ENCODE data around the gene SHF. TPM values are rescaled to one million over a fixed set of nuclear protein-coding genes. Genes with fewer than 3 reads are reported as not detected.

The SHF gene
- total RNA-seq, 4 donors from 2014 or later = 5.8 to 20.6 (median 11.2) TPM

DNA sequence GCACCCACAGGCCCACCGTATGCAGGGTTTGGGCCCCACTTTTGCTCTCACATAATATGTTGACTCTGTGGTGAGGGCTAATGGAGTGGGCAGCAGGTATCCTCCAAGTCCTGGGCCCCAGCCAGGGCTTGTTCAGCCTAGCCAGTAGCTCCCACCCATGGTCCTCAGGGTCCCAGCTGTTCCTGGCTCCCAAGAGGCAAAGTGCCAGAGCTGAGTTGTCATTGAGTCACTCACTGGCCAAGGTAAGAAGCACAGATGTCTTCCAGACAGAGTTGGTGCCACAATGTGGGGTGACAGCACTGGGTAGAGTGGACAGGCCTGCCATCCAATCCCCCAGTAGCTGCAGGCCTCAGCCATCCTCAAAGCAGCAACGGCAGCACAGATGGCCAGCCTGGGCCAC lies 4.3 kb downstream of the SHF start:
- no peaks in the 10 kb centered on the region for H3K27me3 ChIP-seq
- H3K27ac ChIP-seq = no peak overlapping the region
- no peak for DNase-seq
- peaks cover 0 to 35% (median 4%) of the 10 kb centered on the region in 4 donors for H3K4me1 ChIP-seq
- H3K36me3 ChIP-seq = no peaks in the 10 kb centered on the region
- H3K4me3 ChIP-seq = no peak overlapping the region
- no peak for TF ChIP-seq CTCF (IDR thresholded peaks at IDR 0.05)
- TF ChIP-seq POLR2A (IDR thresholded peaks at IDR 0.05) = no peak
- no peaks in the 10 kb centered on the region for H3K9me3 ChIP-seq

DNA sequence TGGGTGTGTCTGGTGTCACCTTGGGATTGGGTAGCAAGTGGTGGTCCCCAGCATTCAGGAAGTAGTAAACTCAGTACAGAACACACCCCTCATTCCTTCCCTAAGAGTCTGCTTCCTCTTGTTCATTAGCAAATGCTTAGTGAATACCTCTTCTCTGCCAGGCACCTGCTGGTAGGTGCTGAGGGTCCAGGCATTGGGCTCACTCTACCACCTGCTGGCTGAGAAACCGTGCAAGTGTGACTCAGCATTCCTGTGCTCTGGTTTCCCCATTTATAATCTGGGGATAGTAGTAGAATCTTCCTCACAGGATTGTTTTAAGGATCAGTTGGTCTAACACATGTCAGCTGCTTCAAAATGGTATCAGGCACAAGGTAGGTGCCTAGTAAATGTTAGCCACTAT lies 4.8 kb downstream of the SHF start:
- no peak for TF ChIP-seq POLR2A (IDR thresholded peaks at IDR 0.05)
- TF ChIP-seq CTCF (IDR thresholded peaks at IDR 0.05) = no peak
- Histone ChIP-seq H3K9me3 (no peaks in the 10 kb centered on the region), H3K36me3 (no peaks in the 10 kb centered on the region), H3K4me1 (peaks cover 0 to 29% (median 3%) of the 10 kb centered on the region in 4 donors), H3K27me3 (no peaks in the 10 kb centered on the region), H3K27ac (no peak overlapping the region), H3K4me3 (no peak overlapping the region)
- DNase-seq = no peak

- Histone ChIP-seq H3K27ac (no peak overlapping the region), H3K4me3 (no peak overlapping the region), H3K27me3 (no peaks in the 10 kb centered on the region), H3K9me3 (no peaks in the 10 kb centered on the region), H3K4me1 (peaks cover 0 to 17% (median 0%) of the 10 kb centered on the region in 4 donors), H3K36me3 (no peaks in the 10 kb centered on the region)
- DNase-seq = no peak
- TF ChIP-seq POLR2A (IDR thresholded peaks at IDR 0.05) = no peak
- TF ChIP-seq CTCF (IDR thresholded peaks at IDR 0.05) = no peak
Measured at GRCh38 chr15:45181491-45182285, 6.1 kb downstream of the SHF start.

DNA sequence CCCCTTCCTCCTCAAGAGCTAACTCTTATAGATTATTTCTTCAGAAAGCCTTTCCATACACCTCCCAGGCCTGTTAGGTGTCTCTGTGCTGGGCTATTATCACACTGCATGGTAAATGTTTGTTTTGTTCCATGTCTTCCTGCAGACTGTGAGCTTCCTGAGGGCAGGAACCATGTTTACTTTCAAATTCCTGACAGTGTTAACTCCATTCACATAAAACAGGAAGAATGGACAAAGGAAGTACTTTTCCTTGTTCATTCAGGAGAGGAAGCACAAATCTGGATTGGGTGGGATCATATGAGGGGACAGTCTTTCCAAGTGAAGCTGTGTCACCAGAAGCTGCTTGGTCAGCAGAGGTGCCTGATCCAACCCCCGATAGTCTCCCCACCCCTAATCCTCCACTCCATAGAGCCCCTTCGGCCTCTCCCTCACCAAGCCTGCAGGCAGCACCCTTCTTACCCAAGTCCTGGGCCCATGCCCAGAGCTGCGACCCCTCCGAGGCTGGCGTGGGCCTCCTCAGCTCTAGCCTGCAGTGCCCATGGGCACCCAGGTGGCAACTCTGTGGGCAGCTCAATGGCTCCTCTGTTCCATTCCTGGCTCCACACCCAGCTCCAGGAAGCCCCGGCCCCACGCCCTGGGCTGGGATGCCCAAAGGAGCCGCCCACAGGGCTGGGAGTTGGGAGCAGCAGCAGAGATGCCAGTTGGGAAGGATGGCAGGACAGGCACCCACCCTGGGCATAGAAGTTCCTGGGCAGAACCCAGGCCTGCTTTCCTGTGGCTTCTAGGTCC lies 6.9 kb downstream of the SHF start:
- no peaks in the 10 kb centered on the region for H3K9me3 ChIP-seq
- H3K27me3 ChIP-seq = no peaks in the 10 kb centered on the region
- TF ChIP-seq CTCF (IDR thresholded peaks at IDR 0.05) = no peak
- no peak for TF ChIP-seq POLR2A (IDR thresholded peaks at IDR 0.05)
- H3K36me3 ChIP-seq = no peaks in the 10 kb centered on the region
- no peak for DNase-seq
- peaks cover 0 to 10% (median 0%) of the 10 kb centered on the region in 4 donors for H3K4me1 ChIP-seq
- H3K27ac ChIP-seq = no peak overlapping the region
- no peak overlapping the region for H3K4me3 ChIP-seq

- no peak for DNase-seq
- Histone ChIP-seq H3K4me1 (peaks cover 0 to 10% (median 0%) of the 10 kb centered on the region in 4 donors), H3K4me3 (no peak overlapping the region), H3K9me3 (no peaks in the 10 kb centered on the region), H3K27ac (no peak overlapping the region), H3K36me3 (no peaks in the 10 kb centered on the region), H3K27me3 (no peaks in the 10 kb centered on the region)
- TF ChIP-seq CTCF (IDR thresholded peaks at IDR 0.05) (no peak), POLR2A (IDR thresholded peaks at IDR 0.05) (no peak)
Measured at GRCh38 chr15:45180201-45180600, 7.6 kb downstream of the SHF start.
